Loucy (cell line): ENCODE data around the gene HMGCS1.

Experiments used
- EZH2phosphoT487 ChIP-seq: fragments of 200-600 bp; IDR thresholded peaks from 2 replicates; pipeline ENCODE4 v1.6.1; 2018; ENCODE audit warnings: antibody characterized with exemption, mild to moderate bottlenecking, moderate library complexity, borderline replicate concordance
- TF ChIP-seq, protein P1 (sequence below): fragments of 200-600 bp; sonication (generic); conservative IDR thresholded peaks from 2 replicates; pipeline ENCODE4 v1.5.1; 2014; ENCODE audit warnings: mild to moderate bottlenecking, antibody characterized with exemption, low read length

DNA sequence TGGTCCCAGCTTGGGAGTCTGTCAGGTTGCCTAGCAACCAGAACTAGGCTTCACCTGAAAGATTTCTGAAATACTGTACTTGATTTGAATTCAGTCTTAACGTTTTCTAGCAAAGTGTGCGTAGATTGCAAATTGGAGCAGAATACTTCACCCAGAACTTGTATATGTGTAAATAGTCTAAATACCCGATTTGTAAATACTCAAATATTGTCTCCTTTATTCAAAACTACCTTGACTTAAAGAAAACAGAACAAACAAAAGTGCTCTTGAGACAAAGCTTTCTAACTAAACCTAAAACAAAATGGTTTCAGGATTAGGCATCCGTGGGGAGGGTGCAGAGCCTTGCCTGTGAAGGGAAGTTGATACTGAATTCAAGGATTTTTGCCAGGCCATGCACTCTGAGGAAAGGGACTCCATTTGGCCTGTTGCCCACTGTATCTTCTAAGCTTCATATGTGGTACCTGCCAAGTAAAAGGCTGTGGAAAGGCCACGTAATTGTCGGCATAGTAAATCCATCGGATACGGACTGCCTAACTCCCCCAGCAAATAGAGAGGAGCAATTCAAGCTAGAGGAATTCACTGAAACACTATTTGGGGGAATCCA lies 744 bp upstream of the HMGCS1 start:
- TF ChIP-seq, protein P1, sequence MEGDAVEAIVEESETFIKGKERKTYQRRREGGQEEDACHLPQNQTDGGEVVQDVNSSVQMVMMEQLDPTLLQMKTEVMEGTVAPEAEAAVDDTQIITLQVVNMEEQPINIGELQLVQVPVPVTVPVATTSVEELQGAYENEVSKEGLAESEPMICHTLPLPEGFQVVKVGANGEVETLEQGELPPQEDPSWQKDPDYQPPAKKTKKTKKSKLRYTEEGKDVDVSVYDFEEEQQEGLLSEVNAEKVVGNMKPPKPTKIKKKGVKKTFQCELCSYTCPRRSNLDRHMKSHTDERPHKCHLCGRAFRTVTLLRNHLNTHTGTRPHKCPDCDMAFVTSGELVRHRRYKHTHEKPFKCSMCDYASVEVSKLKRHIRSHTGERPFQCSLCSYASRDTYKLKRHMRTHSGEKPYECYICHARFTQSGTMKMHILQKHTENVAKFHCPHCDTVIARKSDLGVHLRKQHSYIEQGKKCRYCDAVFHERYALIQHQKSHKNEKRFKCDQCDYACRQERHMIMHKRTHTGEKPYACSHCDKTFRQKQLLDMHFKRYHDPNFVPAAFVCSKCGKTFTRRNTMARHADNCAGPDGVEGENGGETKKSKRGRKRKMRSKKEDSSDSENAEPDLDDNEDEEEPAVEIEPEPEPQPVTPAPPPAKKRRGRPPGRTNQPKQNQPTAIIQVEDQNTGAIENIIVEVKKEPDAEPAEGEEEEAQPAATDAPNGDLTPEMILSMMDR, result no peak
- no peak for TF ChIP-seq EZH2phosphoT487
